ENCODE measurements around the gene MLN.

DNA sequence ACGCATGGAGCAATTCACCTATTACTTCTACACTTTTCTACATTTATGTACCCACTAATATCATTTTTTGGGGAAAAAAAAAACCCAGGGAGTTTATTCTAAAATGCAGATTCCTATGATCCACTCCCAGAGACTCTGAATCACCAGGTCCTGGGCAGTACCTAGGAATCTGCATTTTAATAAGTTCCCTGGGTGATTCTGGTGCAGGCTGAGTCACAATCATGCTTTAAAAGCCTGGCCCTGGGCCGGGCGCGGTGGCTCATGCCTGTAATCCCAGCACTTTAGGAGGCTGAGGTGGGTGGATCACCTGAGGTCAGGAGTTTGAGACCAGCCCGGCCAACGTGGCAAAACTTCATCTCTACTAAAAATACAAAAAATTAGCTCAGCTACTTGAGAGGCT, 43.3 kb upstream of the MLN start:
- no peak for TF ChIP-seq ZNF274 (IDR thresholded peaks at IDR 0.05; ENCODE audit: low read depth, low read length)
- TF ChIP-seq YY1 (IDR thresholded peaks at IDR 0.05; ENCODE audit: insufficient read depth, insufficient read length): no peak
